H1 (cell line): ENCODE measurements around the gene KLHDC4. TPM values are rescaled to one million over a fixed set of nuclear protein-coding genes. Genes with fewer than 3 reads are reported as not detected.

ENCODE experiments used
- CTCF ChIA-PET: fragments of 300-600 bp; sonication (Branson Sonifier 250); formaldehyde crosslinking; loops from one replicate; lab custom pipeline; 2021; ENCODE audit not compliant: partially characterized antibody; lab: Charles Lee
- POLR2A ChIA-PET: fragments of 300-600 bp; sonication (Branson Sonifier 250); formaldehyde crosslinking; loops from one replicate; lab custom pipeline; 2021; ENCODE audit warnings: inconsistent platforms; ENCODE audit not compliant: partially characterized antibody; lab: Charles Lee
- DNase-seq, 2 experiments: peaks; one replicate each; pipeline versions ENCODE4 v3.0.0 to v3.0.0-alpha.2; 2010 to 2022; ENCODE audit warnings: low spot score in 2 of 2, low read depth in 1 of 2, mixed read lengths in 1 of 2
- FAIRE-seq: peaks from 2 replicates; lab custom pipeline; 2011; peaks lifted over from hg19 to GRCh38; lab: Jason Lieb, UNC
- H2AFZ ChIP-seq: 2 replicates; pipeline ENCODE4 v1.8.1; 2012; ENCODE audit warnings: low read length, inconsistent platforms
- H2AK5ac ChIP-seq: 2 replicates; pipeline ENCODE4 v1.6.1; 2013; ENCODE audit warnings: low read depth, low read length
- H2BK120ac ChIP-seq: replicated peaks from 2 replicates; pipeline ENCODE3; 2013; ENCODE audit warnings: low read depth, low read length, inconsistent platforms
- H2BK12ac ChIP-seq: 2 replicates; pipeline ENCODE4 v1.6.1; 2013; ENCODE audit warnings: low read depth, low read length
- H2BK15ac ChIP-seq: 2 replicates; pipeline ENCODE4 v1.6.1; 2013; ENCODE audit warnings: low read length
- H2BK20ac ChIP-seq: 2 replicates; pipeline ENCODE4 v1.6.1; 2013; ENCODE audit warnings: low read length
- H2BK5ac ChIP-seq: 2 replicates; pipeline ENCODE4 v1.6.1; 2013; ENCODE audit warnings: low read depth, low read length
- H3K14ac ChIP-seq: 2 replicates; pipeline ENCODE4 v1.6.1; 2013; ENCODE audit warnings: inconsistent platforms; ENCODE audit not compliant: insufficient read length
- H3K18ac ChIP-seq: 2 replicates; pipeline ENCODE4 v1.6.1; 2013; ENCODE audit warnings: low read length; ENCODE audit errors: extremely low read depth
- H3K23ac ChIP-seq: 2 replicates; pipeline ENCODE4 v1.6.1; 2013; ENCODE audit warnings: inconsistent platforms; ENCODE audit not compliant: insufficient read length
- H3K23me2 ChIP-seq: 2 replicates; pipeline ENCODE4 v1.6.1; 2013; ENCODE audit warnings: low read depth, low read length
- H3K27ac ChIP-seq: 2 replicates; pipeline ENCODE4 v1.6.1; 2011; ENCODE audit warnings: low read depth, low read length, inconsistent platforms
- H3K27me3 ChIP-seq, 4 experiments: replicated peaks in 1 of 4; 1 replicate in 1 of 4; 2 replicates in 3 of 4; pipeline versions ENCODE4 v1.6.1 to v1.8.1; 2011 to 2013; ENCODE audit warnings: low read length in 3 of 4, mild to moderate bottlenecking in 3 of 4, inconsistent platforms in 2 of 4, mixed read lengths in 2 of 4, moderate library complexity in 1 of 4; ENCODE audit not compliant: control insufficient read depth in 3 of 4, insufficient read depth in 3 of 4; ENCODE audit errors: extremely low read depth in 1 of 4
- H3K36me3 ChIP-seq, 4 experiments: 2 replicates each; pipeline versions ENCODE4 v1.6.1 to v1.8.1; 2011 to 2013; ENCODE audit warnings: mild to moderate bottlenecking in 4 of 4, low read length in 3 of 4, moderate library complexity in 2 of 4, control low read depth in 1 of 4, inconsistent platforms in 1 of 4; ENCODE audit not compliant: insufficient read depth in 4 of 4, control insufficient read depth in 2 of 4
- H3K4ac ChIP-seq: replicated peaks from 2 replicates; pipeline ENCODE3; 2013; ENCODE audit warnings: low read length, low read depth, mixed read lengths, inconsistent platforms; ENCODE audit not compliant: insufficient read length
- H3K4me1 ChIP-seq, 4 experiments: replicated peaks in 1 of 4; 1 replicate in 1 of 4; 2 replicates in 3 of 4; pipeline versions ENCODE4 v1.6.1 to v1.8.1; 2011 to 2013; ENCODE audit warnings: low read length in 3 of 4, inconsistent platforms in 2 of 4, mixed read lengths in 1 of 4; ENCODE audit not compliant: insufficient read depth in 4 of 4, control insufficient read depth in 3 of 4
- H3K4me2 ChIP-seq, 2 experiments: 2 replicates each; pipeline versions ENCODE4 v1.6.1 to v1.8.1; 2011 to 2013; ENCODE audit warnings: low read depth in 2 of 2, low read length in 2 of 2, control low read depth in 1 of 2, inconsistent platforms in 1 of 2, mild to moderate bottlenecking in 1 of 2; ENCODE audit not compliant: insufficient read depth in 1 of 2
- H3K4me3 ChIP-seq, 4 experiments: fragments of 200-600, 300-600 bp in 1 of 4; sonication (generic), shearing (Covaris generic), sonication (Bioruptor Twin) in 1 of 4; 2 replicates each; pipeline versions ENCODE4 v1.5.1 to v1.8.1; 2011 to 2016; ENCODE audit warnings: low read length in 4 of 4, low read depth in 3 of 4, control low read depth in 2 of 4, inconsistent platforms in 2 of 4, mild to moderate bottlenecking in 2 of 4, mixed read lengths in 1 of 4, moderate library complexity in 1 of 4; ENCODE audit not compliant: insufficient read depth in 2 of 4; ENCODE audit errors: extremely low read depth in 1 of 4
- H3K56ac ChIP-seq: replicated peaks from 2 replicates; pipeline ENCODE3; 2013; ENCODE audit warnings: low read depth, mild to moderate bottlenecking, mixed read lengths, low read length, inconsistent platforms; ENCODE audit not compliant: insufficient read length
- H3K79me1 ChIP-seq: 2 replicates; pipeline ENCODE4 v1.6.1; 2013; ENCODE audit warnings: low read depth, low read length, control low read depth
- H3K79me2 ChIP-seq, 2 experiments: 2 replicates each; pipeline versions ENCODE4 v1.6.1 to v1.8.1; 2012 to 2013; ENCODE audit warnings: low read length in 2 of 2, mild to moderate bottlenecking in 2 of 2, inconsistent platforms in 1 of 2; ENCODE audit not compliant: insufficient read depth in 2 of 2, control insufficient read depth in 1 of 2
- H3K9ac ChIP-seq, 4 experiments: replicated peaks in 1 of 4; 1 replicate in 1 of 4; 2 replicates in 3 of 4; pipeline versions ENCODE4 v1.6.1 to v1.8.1; 2011 to 2013; ENCODE audit warnings: low read depth in 3 of 4, low read length in 3 of 4, control low read depth in 2 of 4, mild to moderate bottlenecking in 2 of 4, moderate library complexity in 2 of 4, inconsistent platforms in 1 of 4; ENCODE audit errors: extremely low read depth in 1 of 4
- H3K9me3 ChIP-seq, 2 experiments: 2 replicates each; pipeline versions ENCODE4 v1.6.1 to v1.8.1; 2012 to 2013; ENCODE audit warnings: mild to moderate bottlenecking in 2 of 2, moderate library complexity in 2 of 2, control low read depth in 1 of 2, inconsistent platforms in 1 of 2, low read depth in 1 of 2, low read length in 1 of 2, mixed read lengths in 1 of 2; ENCODE audit not compliant: insufficient read depth in 2 of 2
- H4K20me1 ChIP-seq, 2 experiments: replicated peaks in 1 of 2; 2 replicates each; pipeline versions ENCODE3 to v1.8.1; 2011 to 2013; ENCODE audit warnings: inconsistent platforms in 2 of 2, low read length in 2 of 2, mild to moderate bottlenecking in 1 of 2; ENCODE audit not compliant: insufficient read depth in 2 of 2, control insufficient read depth in 1 of 2
- H4K5ac ChIP-seq: 2 replicates; pipeline ENCODE4 v1.6.1; 2013; ENCODE audit warnings: low read length, low read depth, mixed read lengths, inconsistent platforms; ENCODE audit not compliant: insufficient read length
- H4K8ac ChIP-seq: 2 replicates; pipeline ENCODE4 v1.8.0; 2013; ENCODE audit warnings: mild to moderate bottlenecking, moderate library complexity, low read length, inconsistent platforms; ENCODE audit not compliant: insufficient read depth; ENCODE audit errors: extremely low read depth
- H4K91ac ChIP-seq: replicated peaks from 2 replicates; pipeline ENCODE3; 2013; ENCODE audit warnings: low read length, mixed read lengths, inconsistent platforms; ENCODE audit not compliant: insufficient read length
- POU5F1 ChIP-seq: IDR thresholded peaks from 2 replicates; pipeline ENCODE4 v1.6.1; 2011; ENCODE audit warnings: low read depth, mild to moderate bottlenecking, low read length, moderate library complexity
- RAD21 ChIP-seq, 2 experiments: IDR thresholded peaks in 1 of 2; conservative IDR thresholded peaks in 1 of 2; 2 replicates each; pipeline ENCODE4 v1.6.1; 2011; ENCODE audit warnings: low read depth in 2 of 2, low read length in 2 of 2, improper control_type of control experiment in 1 of 2, inconsistent platforms in 1 of 2, mild to moderate bottlenecking in 1 of 2, moderate library complexity in 1 of 2
- ZNF274 ChIP-seq: IDR thresholded peaks from 2 replicates; pipeline ENCODE4 v1.7.0; 2012; ENCODE audit warnings: low read length, borderline replicate concordance; ENCODE audit errors: extremely low read depth
- WGBS, 2 experiments: shearing (Covaris generic) in 1 of 2; methylation state at CpG; one replicate each; pipeline versions ENCODE4 v1.1.6 to v1.1.7; 2013 to 2015; ENCODE audit warnings: low lambda C conversion rate in 2 of 2, mixed read lengths in 2 of 2, inconsistent platforms in 1 of 2, low coverage in 1 of 2, missing lambda C conversion rate in 1 of 2; ENCODE audit not compliant: insufficient replicate concordance in 2 of 2, insufficient coverage in 1 of 2, insufficient read length in 1 of 2; ENCODE audit errors: extremely low coverage in 1 of 2, missing lambda C conversion rate in 1 of 2; 5-methylcytosine and 5-hydroxymethylcytosine counted together
- polyA plus RNA-seq, 7 experiments: library from polyadenylated mRNA; depleted of rRNA in 3 of 7; stranded (reverse) in 5 of 7; unstranded in 2 of 7; fragments of >200 nt in 5 of 7; fragments of 200-250 nt in 2 of 7; gene quantifications; 1 replicate in 5 of 7; 2 replicates in 1 of 7; 4 replicates in 1 of 7; pipeline versions ENCODE4 v1.2.1 to v1.2.3, GENCODE V29; 2011 to 2013; ENCODE audit warnings: missing spikeins in 2 of 7, mixed read lengths in 2 of 7
- total RNA-seq: library from RNA; stranded (reverse); fragmentation: NEBNext Ultra II Directional; extraction: Animal tissue kit (Norgen Biotek cat#: 25700); gene quantifications from 2 replicates; pipeline ENCODE4 v1.2.1, GENCODE V29; 2021
- TF ChIP-seq, protein P1 (sequence below), 3 experiments: IDR thresholded peaks; 1 replicate in 2 of 3; 2 replicates in 1 of 3; pipeline versions ENCODE4 v1.5.1 to v1.6.1; 2011; ENCODE audit warnings: low read length in 3 of 3, mild to moderate bottlenecking in 3 of 3, inconsistent platforms in 2 of 3, low read depth in 1 of 3, moderate library complexity in 1 of 3; ENCODE audit not compliant: insufficient read depth in 1 of 3; ENCODE audit errors: control extremely low read depth in 1 of 3

Gene KLHDC4
- total and polyA plus RNA-seq, 2 of the 8 experiments (the other 6 are each of a cell fraction or from before 2014, with no cell fraction given) = 23.7 to 63.9 TPM

GRCh38 chr16:87662254-87663204 lies 103.3 kb downstream of the KLHDC4 start:
- Histone ChIP-seq H2BK5ac (no peak overlapping the region), H3K9me3 (no peaks in the 10 kb centered on the region), H2AFZ (no peak overlapping the region), H3K56ac (no peak overlapping the region), H3K23ac (no peak overlapping the region), H3K79me2 (no peaks in the 10 kb centered on the region), H4K8ac (peak overlapping the region; percentile 57; the same call in 1 of the 2 replicates), H3K14ac (no peak overlapping the region), H3K27me3 (no peaks in the 10 kb centered on the region), H3K4ac (no peak overlapping the region), H3K4me1 (peaks cover 0 to 19% (median 8%) of the 10 kb centered on the region in 4 experiments; a peak in 6 of 7 replicates), H3K27ac (no peak overlapping the region), H2BK20ac (no peak overlapping the region), H4K5ac (no peak overlapping the region), H3K79me1 (no peaks in the 10 kb centered on the region; the same call in 1 of the 2 replicates), H4K91ac (no peak overlapping the region), H3K4me3 (no peak overlapping the region), H2BK12ac (no peak overlapping the region), H3K9ac (no peak overlapping the region; a peak in 1 of 7 replicates), H3K4me2 (no peak overlapping the region), H2BK15ac (no peak overlapping the region), H2BK120ac (no peak overlapping the region), H3K18ac (no peak overlapping the region), H3K23me2 (no peaks in the 10 kb centered on the region), H4K20me1 (peaks cover 0 to 15% of the 10 kb centered on the region in 2 experiments), H2AK5ac (no peak overlapping the region), H3K36me3 (no peaks in the 10 kb centered on the region)
- ChIA-PET POLR2A (interaction anchor here (0.7 to 1.1 kb wide), 2 partner anchors 10 to 159 kb away, joined by 3 read pairs; no protein-coding TSS in a partner anchor), CTCF (interaction anchor here (0.6 to 2.1 kb wide), 9 partner anchors 10 to 209 kb away, joined by 3 to 8 read pairs (median 4); no protein-coding TSS in a partner anchor)
- 89% methylated on average over 21 of the region's 25 CpGs; no CpG with 5 or more reads in 1 of the 2 experiments for WGBS, 2 experiments
- no peak for FAIRE-seq
- no peak for DNase-seq
- TF ChIP-seq, protein P1, sequence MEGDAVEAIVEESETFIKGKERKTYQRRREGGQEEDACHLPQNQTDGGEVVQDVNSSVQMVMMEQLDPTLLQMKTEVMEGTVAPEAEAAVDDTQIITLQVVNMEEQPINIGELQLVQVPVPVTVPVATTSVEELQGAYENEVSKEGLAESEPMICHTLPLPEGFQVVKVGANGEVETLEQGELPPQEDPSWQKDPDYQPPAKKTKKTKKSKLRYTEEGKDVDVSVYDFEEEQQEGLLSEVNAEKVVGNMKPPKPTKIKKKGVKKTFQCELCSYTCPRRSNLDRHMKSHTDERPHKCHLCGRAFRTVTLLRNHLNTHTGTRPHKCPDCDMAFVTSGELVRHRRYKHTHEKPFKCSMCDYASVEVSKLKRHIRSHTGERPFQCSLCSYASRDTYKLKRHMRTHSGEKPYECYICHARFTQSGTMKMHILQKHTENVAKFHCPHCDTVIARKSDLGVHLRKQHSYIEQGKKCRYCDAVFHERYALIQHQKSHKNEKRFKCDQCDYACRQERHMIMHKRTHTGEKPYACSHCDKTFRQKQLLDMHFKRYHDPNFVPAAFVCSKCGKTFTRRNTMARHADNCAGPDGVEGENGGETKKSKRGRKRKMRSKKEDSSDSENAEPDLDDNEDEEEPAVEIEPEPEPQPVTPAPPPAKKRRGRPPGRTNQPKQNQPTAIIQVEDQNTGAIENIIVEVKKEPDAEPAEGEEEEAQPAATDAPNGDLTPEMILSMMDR (IDR thresholded peaks at IDR 0.05; ENCODE audit: control extremely low read depth in 1 of 3, insufficient read depth in 1 of 3, low read depth in 1 of 3, low read length in 3 of 3) = peak in 2 of 3 experiments; percentile 30 to 34; a peak in 2 of 4 replicates
- TF ChIP-seq ZNF274 = no peak
- TF ChIP-seq POU5F1 = no peak
- peak in 1 of 2 experiments; percentile 2; a peak in 1 of 4 replicates for TF ChIP-seq RAD21 (IDR thresholded peaks at IDR 0.05 in 1 of 2, conservative IDR thresholded peaks at IDR 0.05 in 1 of 2; ENCODE audit: low read depth in 2 of 2, low read length in 2 of 2)
